ENCODE results near the gene PLCL1.

DNA sequence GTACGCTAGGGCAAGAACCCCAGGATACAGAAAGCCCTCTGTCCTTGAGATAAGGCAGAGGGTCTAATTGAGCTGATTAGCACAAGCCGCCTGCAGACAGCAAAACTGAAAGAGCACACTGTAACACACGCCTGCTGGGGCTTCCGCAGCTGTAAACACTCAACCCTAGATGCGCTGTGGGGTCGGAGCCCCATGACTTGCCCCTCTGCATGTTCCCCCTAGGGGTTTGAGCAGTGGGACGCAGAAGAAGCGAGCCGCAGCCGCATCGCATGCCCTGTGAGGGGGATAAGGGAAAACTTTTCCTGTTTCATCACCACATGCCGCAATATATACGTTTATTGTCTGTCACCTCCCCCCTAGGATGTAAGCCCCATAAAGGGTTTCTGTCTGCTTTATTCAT, 384.6 kb downstream of the PLCL1 start:
- TF ChIP-seq CTCF (IDR thresholded peaks at IDR 0.05) (no peak), ZFX (IDR thresholded peaks at IDR 0.05; ENCODE audit: borderline replicate concordance) (no peak)

Data from 22Rv1 (cell line).